Activated T-cell treated with anti-CD3 and anti-CD28 coated beads for 24 hours (primary cell): Measurements from ENCODE around the gene IFNA1.
"Not testable (repeated sequence)": the region's sequence is repeated elsewhere in the genome, so short reads cannot be mapped to it uniquely, and the experiment has no call there.

Experiments
- DNase-seq: peaks from one replicate; pipeline ENCODE4 v3.0.0-alpha.2; 2020; ENCODE audit warnings: low read depth

Gene IFNA1

GRCh38 chr9:21440139-21440538 is at the start of gene IFNA1:
IFNA1 (plus strand) TSS chr9:21440439; CDS start chr9:21440508, 69 bp downstream.
- DNase-seq = no peak

DNA sequence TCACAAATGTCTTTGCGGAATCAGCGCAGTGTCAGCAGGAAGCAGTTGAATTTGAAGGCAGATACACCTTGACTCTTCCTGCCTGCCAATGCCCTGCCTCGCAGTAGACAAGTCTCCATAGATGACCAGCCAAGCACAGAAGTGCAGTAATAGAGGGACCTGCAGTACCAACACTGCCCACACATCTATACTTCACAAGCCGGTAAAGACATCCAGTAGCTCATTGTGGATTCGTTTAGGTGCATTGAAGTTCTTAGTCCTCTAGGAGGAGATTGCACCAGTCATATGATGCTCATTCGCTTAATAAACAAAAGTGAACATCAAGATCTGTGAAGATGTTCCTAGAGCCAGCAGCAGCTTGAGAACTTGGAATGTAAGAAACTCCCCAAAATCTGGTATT is 48.0 kb upstream of the IFNA1 start:
- no peak for DNase-seq

- peak; percentile 44 for DNase-seq
Measured at GRCh38 chr9:21395778-21396717, 44.2 kb upstream of the IFNA1 start.

DNA sequence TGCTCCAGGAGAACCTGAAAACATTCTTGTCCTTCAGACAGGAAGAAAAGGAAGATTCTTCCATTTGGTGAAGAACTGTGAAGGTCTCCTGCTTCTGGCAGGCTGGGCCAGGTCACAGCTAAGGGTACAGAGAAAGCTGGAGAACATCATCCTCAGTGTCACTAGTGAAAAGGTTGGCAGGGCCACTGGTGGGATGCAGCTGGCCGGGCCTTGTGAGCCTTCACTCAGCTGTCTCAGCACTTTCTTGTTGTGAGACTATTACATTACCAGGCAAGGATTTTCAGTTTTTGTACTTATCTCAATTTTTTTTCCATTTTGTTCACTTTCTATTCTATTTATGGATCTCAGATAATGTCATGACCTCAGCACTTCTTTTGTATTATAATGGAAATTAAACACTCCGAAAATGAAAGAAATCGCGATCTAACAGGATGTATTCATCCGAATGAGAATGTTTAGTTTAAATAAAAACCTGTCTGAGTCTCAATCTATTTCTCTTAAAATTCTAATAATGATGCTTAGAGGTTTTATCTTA is 41.2 kb upstream of the IFNA1 start:
- no peak for DNase-seq

DNA sequence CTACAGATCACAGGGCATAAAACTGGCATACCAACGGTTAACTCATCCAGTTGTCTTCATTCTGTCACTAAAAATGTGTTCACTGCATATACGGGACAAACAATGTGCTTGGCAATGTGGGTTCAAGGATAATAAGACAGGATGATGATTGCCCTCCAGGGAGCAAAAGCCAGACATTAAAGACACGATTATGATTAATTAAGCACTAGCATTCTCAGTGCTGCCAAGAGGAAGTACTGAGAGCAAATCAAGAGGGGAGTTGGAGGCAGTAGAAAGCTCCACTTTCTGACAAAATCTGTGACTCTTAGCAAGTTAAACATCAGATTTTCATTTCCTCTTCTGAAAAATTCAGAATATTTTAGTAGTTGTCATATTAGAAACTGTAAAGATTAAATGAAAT is 40.3 kb upstream of the IFNA1 start:
- no peak for DNase-seq

GRCh38 chr9:21402386-21403251 is 37.6 kb upstream of the IFNA1 start:
- no peak for DNase-seq

GRCh38 chr9:21404146-21404545 is 36.1 kb upstream of the IFNA1 start:
- DNase-seq = no peak

- DNase-seq = no peak
Measured at GRCh38 chr9:21408817-21409216, 31.4 kb upstream of the IFNA1 start, which contains the start of gene IFNA8. IFNA8 (plus strand) TSS chr9:21409117; CDS start chr9:21409177, 60 bp downstream.

- DNase-seq = no peak
Measured at GRCh38 chr9:21412107-21412506, 28.1 kb upstream of the IFNA1 start.

- no peak for DNase-seq
Measured at GRCh38 chr9:21413151-21413550, 27.1 kb upstream of the IFNA1 start.

DNA sequence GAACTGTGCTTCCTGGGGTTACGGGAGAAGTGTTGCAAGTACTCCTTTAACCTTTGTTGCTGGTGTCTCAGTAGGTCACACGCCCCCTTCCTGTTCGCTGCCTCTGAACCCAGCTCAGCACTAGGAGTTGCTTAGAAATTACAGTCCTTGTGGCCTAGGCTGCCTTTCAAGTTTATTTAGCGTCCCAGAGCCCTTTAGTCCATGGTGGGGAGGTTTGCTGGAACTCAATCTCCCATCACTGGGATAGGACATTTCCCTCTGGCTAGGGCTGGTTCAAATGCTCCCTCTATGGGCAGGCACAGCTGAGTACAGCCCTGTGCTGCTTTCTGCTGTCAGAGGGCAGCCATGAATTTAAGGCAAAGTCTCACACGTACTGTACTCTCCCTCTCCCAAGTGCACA is 26.6 kb upstream of the IFNA1 start:
- no peak for DNase-seq

GRCh38 chr9:21414220-21414940 is 25.9 kb upstream of the IFNA1 start:
- no peak for DNase-seq

DNA sequence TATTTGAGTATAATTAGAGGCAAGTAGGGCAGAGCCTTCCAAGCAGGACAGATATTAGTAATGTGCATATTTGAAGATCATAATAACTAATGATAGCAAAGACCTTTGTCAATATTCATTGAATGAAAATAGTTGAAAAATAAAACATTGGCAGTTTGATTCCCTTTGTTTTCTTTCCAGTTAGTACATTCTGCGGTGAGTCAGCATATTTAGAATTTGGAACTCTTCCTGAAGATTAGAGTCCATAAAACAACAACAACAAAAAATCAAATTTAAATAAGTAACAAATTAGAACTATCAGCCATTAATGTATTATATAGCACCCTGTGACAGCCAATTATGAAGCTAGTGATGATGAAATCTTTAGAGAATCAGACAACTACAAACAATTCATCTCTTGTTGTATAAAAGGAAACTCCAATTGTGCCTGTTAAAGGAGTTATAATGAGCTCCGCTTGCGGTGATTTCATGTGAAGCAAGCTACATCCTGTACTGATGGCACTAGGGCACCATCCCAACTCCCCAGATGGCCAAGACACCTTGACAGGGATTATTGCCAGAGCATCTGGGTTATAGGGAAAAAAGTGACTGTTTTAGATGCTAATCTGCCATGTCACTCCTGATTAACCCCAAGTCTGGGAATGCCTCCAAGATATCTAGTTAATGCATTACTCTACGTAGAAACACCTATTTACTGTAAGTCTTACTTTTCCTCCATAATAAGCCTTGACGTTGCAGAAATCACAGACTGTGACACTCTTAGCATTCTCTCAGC is 24.6 kb upstream of the IFNA1 start:
- DNase-seq = no peak

- no peak for DNase-seq
Measured at GRCh38 chr9:21428235-21428634, 12.0 kb upstream of the IFNA1 start.

GRCh38 chr9:21429191-21429590 is 11.0 kb upstream of the IFNA1 start:
- no peak for DNase-seq

DNA sequence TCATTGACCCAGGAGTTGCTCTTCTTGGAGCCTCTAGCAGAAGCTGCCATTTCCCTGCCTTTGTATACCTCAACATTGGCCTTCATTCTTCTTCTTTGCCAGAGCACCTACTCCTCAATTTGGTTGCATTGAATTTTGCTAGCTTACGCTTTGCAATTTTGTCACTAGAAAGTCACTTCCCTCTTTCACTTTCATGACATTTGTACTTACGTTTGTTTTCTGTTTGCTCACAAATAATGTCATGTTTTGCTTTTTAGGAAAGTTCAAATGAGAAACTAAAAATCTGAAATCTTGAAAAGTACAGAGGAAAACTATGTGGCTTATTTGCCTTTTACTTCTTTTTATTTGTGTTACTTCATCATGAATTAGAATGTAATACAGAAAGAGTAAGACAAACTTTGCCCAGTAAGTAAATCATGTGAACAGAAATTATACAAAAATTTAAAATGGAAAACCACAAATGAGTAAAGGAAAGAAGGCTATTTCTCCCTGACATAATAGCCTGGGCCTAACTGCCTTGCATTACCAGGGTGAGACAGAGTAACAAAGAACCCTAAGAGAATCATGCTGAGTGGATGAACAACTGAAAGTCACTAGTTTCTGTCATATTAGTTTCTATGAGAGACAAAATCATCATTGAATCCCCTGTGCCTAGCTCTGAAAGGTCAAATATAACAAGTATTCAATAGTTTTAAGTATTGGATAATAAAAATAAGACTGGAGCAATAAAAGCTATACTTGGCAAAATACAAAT is 7.4 kb upstream of the IFNA1 start:
- no peak for DNase-seq

DNA sequence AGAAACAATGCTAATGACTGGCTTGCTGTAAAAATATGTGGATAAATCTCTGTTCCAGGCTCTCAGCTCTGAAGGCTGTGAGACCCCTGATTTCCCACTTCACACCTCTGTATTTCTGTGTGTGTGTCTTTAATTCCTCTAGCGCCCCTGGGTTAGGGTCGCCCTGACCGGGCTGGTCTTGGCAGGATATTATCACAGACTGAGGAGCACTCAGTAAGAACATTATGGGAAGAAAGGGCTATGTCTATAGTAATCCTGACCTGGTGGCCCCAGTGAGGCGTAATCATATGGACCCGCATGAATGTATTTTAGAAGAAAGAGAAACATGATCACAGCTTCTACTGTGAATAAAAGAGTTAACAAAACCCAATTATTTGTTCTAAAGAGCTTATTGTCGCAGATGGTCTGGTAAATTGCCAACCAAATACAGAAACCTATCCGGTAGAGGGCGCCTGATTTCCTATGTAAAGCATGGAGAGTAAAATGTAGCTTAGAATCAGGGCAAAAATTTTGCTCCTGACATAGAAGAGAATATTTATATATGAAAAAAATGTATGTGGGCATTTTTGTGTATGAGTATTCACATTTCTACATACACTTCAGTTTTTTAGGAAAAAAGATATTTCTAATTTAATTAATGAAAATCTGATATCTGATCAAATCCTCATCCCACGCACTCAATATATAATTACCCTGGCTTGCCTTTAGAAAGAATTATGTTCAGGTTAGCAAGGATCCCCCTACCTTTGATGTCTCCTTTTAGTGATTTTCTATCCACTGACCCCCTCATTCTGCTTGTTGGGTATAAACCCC is 5.8 kb upstream of the IFNA1 start:
- DNase-seq = peak; percentile 15

DNA sequence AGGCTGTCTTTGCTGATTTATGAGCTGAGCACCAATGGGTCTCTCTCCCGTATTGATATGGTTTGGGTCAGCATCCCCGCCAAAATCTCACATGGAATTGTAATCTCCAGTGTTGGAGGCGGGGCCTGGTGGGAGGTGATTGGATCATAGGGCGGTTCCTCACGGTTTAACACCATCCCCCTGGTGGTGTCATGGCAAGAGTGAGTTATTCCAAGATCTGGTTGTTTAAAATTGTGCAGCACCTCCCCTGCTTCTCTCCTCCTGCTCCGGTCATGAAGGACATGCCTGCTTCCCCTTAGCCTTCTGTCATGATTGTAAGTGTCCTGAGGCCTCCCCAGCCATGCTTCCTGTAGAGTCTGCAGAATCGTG is 5.2 kb upstream of the IFNA1 start:
- DNase-seq = not testable (repeated sequence)

DNA sequence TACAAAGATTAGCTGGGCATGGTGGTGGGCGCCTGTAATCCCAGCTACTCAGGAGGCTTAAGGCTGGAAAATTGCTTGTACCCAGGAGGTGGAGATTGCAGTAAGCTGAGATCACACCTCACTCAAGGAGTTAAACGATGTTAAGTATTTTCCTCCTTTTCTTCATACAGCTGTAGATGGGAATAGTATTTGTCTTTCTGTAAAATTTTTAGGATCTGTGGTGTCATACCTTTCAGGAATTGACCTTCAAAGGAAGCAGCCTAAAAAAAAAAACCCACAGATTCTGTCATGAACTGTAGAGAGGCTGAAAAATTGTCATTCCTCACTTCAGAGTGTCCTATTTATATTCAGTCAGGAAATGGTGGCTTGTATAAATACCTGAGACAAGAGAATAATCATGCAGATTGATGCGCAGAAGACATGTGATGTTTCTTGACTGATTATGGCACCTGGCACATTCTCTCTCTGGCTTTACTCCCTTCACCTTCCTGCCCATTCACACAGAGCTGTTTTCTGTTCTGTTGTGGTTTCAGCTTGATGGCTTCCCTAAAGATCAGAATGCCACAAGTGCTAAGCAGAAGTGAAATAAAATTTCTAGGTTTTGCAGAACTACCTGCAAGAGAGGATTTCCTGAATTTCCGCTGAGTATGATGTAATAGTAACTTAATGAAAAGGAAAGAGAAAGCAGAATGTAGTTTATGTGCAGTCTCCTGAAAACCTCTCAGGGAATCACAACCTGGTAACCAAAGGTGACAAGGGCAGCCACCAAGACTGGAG is 3.8 kb downstream of the IFNA1 start:
- no peak for DNase-seq
